Cardiac atrium fibroblast (primary cell): ENCODE data around the gene PLOD3. TPM values are rescaled to one million over a fixed set of nuclear protein-coding genes. Genes with fewer than 3 reads are reported as not detected.

ENCODE experiments used
- total RNA-seq: library from RNA; depleted of rRNA; stranded (reverse); fragments of >200 nt; gene quantifications from 2 replicates; pipeline ENCODE4 v1.2.3, GENCODE V29; 2015

The PLOD3 gene
- total RNA-seq = 107 and 134 TPM in 2 replicates

GRCh38 chr7:101217388-101218235 is at the start of gene PLOD3, which contains the start of gene ZNHIT1:
Gene PLOD3, minus strand, starts transcription at chr7:101217581. Its CDS starts 307 bp downstream, at chr7:101217274.
Gene ZNHIT1, plus strand, starts transcription at chr7:101218165. Its CDS starts 31 bp downstream, at chr7:101218196.

GRCh38 chr7:101244375-101245146 is 27.2 kb upstream of the PLOD3 start, which contains the start of gene FIS1:
Gene FIS1, minus strand, starts transcription at chr7:101245081. Its CDS starts 77 bp downstream, at chr7:101245004.

GRCh38 chr7:101237206-101238067 is 20.1 kb upstream of the PLOD3 start, which contains the start of gene CLDN15:
Gene CLDN15, minus strand, starts transcription at chr7:101237802. Its CDS starts 221 bp downstream, at chr7:101237581.

GRCh38 chr7:101200862-101201599 is 16.4 kb downstream of the PLOD3 start, which contains the start of gene MOGAT3:
Gene MOGAT3, minus strand, starts transcription at chr7:101201036. Its CDS starts 182 bp downstream, at chr7:101200854.

GRCh38 chr7:101180130-101180755 is 37.1 kb downstream of the PLOD3 start, which contains the start of gene NAT16:
Gene NAT16, minus strand, starts transcription at chr7:101180293. Its CDS starts 5,486 bp downstream, at chr7:101174807.

GRCh38 chr7:101165075-101165957 is 52.1 kb downstream of the PLOD3 start, which contains the start of gene VGF:
Gene VGF, minus strand, starts transcription at chr7:101165569. Its CDS starts 726 bp downstream, at chr7:101164843.

Other genes with a start within 250 kb of the PLOD3 start
- gene MUC12, start 248.0 kb downstream of the PLOD3 start, total RNA-seq = 5.7 TPM in 1 of 2 replicates, not detected in the other
- not detected in 2 replicates for gene MUC17, start 197.5 kb downstream of the PLOD3 start, total RNA-seq
- gene TRIM56, start 132.1 kb downstream of the PLOD3 start, total RNA-seq = 10.8 and 14.7 TPM in 2 replicates
- gene SERPINE1, start 90.5 kb downstream of the PLOD3 start, total RNA-seq = 2,658 and 2,684 TPM in 2 replicates
- 128 and 158 TPM in 2 replicates for gene AP1S1, start 63.1 kb downstream of the PLOD3 start, total RNA-seq
- 0.18 and 0.65 TPM in 2 replicates for gene VGF, start 52.0 kb downstream of the PLOD3 start, total RNA-seq
- not detected in 2 replicates for gene NAT16, start 37.3 kb downstream of the PLOD3 start, total RNA-seq
- gene MOGAT3, start 16.5 kb downstream of the PLOD3 start, total RNA-seq = not detected in 2 replicates
- 135 and 156 TPM in 2 replicates for gene ZNHIT1, start 584 bp upstream of the PLOD3 start, total RNA-seq
- gene CLDN15, start 20.2 kb upstream of the PLOD3 start, total RNA-seq = 4.7 and 7.0 TPM in 2 replicates
- gene FIS1, start 27.5 kb upstream of the PLOD3 start, total RNA-seq = 214 and 222 TPM in 2 replicates
- 22.7 and 22.9 TPM in 2 replicates for gene IFT22, start 104.2 kb upstream of the PLOD3 start, total RNA-seq
- gene COL26A1, start 145.3 kb upstream of the PLOD3 start, total RNA-seq = not detected in 2 replicates